Measurements from ENCODE around the gene RNF141.

DNA sequence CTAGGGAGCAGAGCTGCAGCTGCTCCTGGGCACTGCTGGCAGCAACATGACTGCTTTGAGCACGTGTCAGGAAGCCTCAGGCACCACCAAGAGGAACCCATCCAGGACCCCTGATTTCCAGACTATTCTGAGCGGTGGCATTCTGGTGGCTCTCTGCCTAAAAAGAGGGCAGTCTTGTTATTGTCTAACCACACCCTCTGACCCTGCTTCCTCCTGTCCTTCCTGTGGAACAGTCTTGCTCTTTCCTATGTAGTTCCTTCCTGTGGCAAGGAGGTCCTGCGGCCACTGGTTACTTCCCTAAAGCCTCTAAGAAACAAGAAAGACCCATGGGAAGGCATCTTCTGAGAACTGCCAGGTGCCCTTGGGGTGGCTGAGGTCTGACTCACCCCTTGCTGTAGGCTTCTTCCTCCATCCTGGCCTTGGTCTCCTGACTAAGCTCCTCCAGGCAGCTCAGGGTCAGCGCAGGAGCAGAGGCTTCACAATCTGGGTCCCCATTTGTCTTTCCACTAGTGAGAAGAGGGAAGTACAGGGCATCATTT is 40.6 kb upstream of the RNF141 start:
- TF ChIP-seq FOXJ3 (CRISPR knock-in tag; IDR thresholded peaks at IDR 0.05) (no peak), JUND (IDR thresholded peaks at IDR 0.05) (no peak), EP300 (IDR thresholded peaks at IDR 0.05; ENCODE audit: borderline replicate concordance in 1 of 2, low read depth in 1 of 2, low read length in 1 of 2) (no peak)

Data from SK-N-SH (cell line).